ENCODE data around the gene CIAPIN1.

CIAPIN1 gene

GRCh38 chr16:57423152-57423551, 24.0 kb downstream of the CIAPIN1 start:
- no peak overlapping the region for H3K9ac ChIP-seq (ENCODE audit: low read length)
- no CpG with 5 or more reads among the region's 2 CpGs for WGBS (ENCODE audit: extremely low coverage, insufficient coverage, insufficient read length)
- no peak overlapping the region for H3K4me3 ChIP-seq (ENCODE audit: low read depth, low read length)
- H3K27ac ChIP-seq (ENCODE audit: low read depth, low read length): no peak overlapping the region
- H3K4me2 ChIP-seq (ENCODE audit: low read length): no peak overlapping the region
- no peaks in the 10 kb centered on the region for H3K27me3 ChIP-seq (ENCODE audit: insufficient read depth, low read length)
- no peaks in the 10 kb centered on the region for H3K79me2 ChIP-seq (ENCODE audit: control insufficient read depth, insufficient read depth, low read length, poor library complexity)
- no peak overlapping the region for H4K91ac ChIP-seq (ENCODE audit: low read depth, low read length)
- peaks cover 9 to 11% of the 10 kb centered on the region in 2 experiments for H3K36me3 ChIP-seq (ENCODE audit: control insufficient read depth in 1 of 2, insufficient read depth in 2 of 2, low read length in 2 of 2)
- H3K4ac ChIP-seq (ENCODE audit: low read depth, low read length): no peak overlapping the region
- no peak overlapping the region for H3K14ac ChIP-seq (ENCODE audit: low read length)
- no peak overlapping the region for H4K12ac ChIP-seq (ENCODE audit: low read depth, low read length)
- H2BK120ac ChIP-seq (ENCODE audit: insufficient read depth, low read length, poor library complexity): no peak overlapping the region
- H2BK12ac ChIP-seq (ENCODE audit: low read length): no peak overlapping the region
- no peak overlapping the region for H2AK5ac ChIP-seq (ENCODE audit: low read length)
- H3K23ac ChIP-seq (ENCODE audit: low read length): no peak overlapping the region
- no peak overlapping the region for H4K8ac ChIP-seq (ENCODE audit: low read depth, low read length)
- no peak overlapping the region for H2AFZ ChIP-seq (ENCODE audit: insufficient read depth, low read length, poor library complexity)
- H2BK5ac ChIP-seq (ENCODE audit: low read depth, low read length, poor library complexity): no peak overlapping the region
- H3K79me1 ChIP-seq (ENCODE audit: low read length): peaks cover 6% of the 10 kb centered on the region
- H3K9me3 ChIP-seq (ENCODE audit: insufficient read depth, low read depth, low read length): no peaks in the 10 kb centered on the region
- no peak overlapping the region for H3K18ac ChIP-seq (ENCODE audit: low read length)
- peaks cover 0 to 5% of the 10 kb centered on the region in 2 experiments for H3K4me1 ChIP-seq (ENCODE audit: control insufficient read depth in 1 of 2, insufficient read depth in 2 of 2, low read length in 2 of 2)
- DNase-seq: no peak

DNA sequence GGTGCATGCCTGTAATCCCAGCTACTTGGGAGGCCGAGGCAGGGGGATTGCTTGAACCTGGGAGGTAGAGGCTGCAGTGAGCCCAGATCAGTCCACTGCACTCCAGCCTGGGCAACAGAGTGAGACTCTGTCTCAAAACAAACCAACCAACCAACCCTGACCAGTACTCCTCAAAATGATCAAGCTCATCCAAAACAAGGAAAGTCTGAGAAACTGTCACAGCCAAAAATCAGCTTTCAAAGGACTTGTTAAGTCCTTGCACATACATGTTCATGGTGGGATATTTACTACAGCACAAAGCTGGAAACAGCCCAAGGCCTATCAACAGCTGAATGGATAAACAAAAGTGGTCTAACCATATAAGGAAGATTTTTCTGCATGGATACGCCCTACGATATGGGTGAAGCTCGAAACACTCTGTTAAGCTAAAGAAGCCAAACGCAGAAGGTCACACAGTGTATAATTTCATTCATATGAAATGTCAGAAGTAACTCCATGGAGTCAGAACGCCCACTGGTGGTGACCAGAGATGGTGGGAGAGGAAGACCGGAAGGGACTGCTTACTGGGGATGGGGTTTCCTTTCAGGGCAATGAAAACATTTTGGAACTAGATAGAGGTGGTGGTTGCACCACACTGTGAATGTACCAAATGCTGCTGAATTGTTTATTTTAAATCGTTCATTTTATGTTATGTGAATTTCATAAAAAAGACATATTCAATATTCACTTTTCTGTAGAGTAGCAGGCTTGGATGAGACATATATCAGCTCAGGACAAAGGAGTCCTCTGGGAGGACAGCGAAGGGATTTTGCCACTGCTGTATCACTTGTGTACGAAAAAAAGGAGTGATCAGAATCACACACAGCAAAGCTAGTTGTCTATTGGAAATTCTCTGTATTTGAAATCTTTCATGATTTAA, 24.9 kb downstream of the CIAPIN1 start:
- Histone ChIP-seq H3K79me2 (ENCODE audit: control insufficient read depth, insufficient read depth, low read length, poor library complexity) (no peaks in the 10 kb centered on the region), H3K9ac (ENCODE audit: low read length) (no peak overlapping the region), H3K36me3 (ENCODE audit: control insufficient read depth in 1 of 2, insufficient read depth in 2 of 2, low read length in 2 of 2) (peaks cover 6 to 7% of the 10 kb centered on the region in 2 experiments), H2AK5ac (ENCODE audit: low read length) (no peak overlapping the region), H3K23ac (ENCODE audit: low read length) (no peak overlapping the region), H3K27ac (ENCODE audit: low read depth, low read length) (no peak overlapping the region), H2BK120ac (ENCODE audit: insufficient read depth, low read length, poor library complexity) (no peak overlapping the region), H3K4me2 (ENCODE audit: low read length) (no peak overlapping the region), H3K4me1 (ENCODE audit: control insufficient read depth in 1 of 2, insufficient read depth in 2 of 2, low read length in 2 of 2) (peaks cover 4 to 8% of the 10 kb centered on the region in 2 experiments), H4K91ac (ENCODE audit: low read depth, low read length) (no peak overlapping the region), H3K14ac (ENCODE audit: low read length) (no peak overlapping the region), H2BK12ac (ENCODE audit: low read length) (peak overlapping the region; percentile 34), H4K12ac (ENCODE audit: low read depth, low read length) (no peak overlapping the region), H3K79me1 (ENCODE audit: low read length) (peaks cover 10% of the 10 kb centered on the region), H3K18ac (ENCODE audit: low read length) (no peak overlapping the region), H2AFZ (ENCODE audit: insufficient read depth, low read length, poor library complexity) (no peak overlapping the region), H3K4me3 (ENCODE audit: low read depth, low read length) (no peak overlapping the region), H4K8ac (ENCODE audit: low read depth, low read length) (no peak overlapping the region), H3K27me3 (ENCODE audit: insufficient read depth, low read length) (no peaks in the 10 kb centered on the region), H3K4ac (ENCODE audit: low read depth, low read length) (no peak overlapping the region), H3K9me3 (ENCODE audit: insufficient read depth, low read depth, low read length) (no peaks in the 10 kb centered on the region), H2BK5ac (ENCODE audit: low read depth, low read length, poor library complexity) (no peak overlapping the region)
- DNase-seq: peak; percentile 57 to 72
- WGBS (ENCODE audit: extremely low coverage, insufficient coverage, insufficient read length): no CpG with 5 or more reads among the region's 10 CpGs

- Histone ChIP-seq H3K4ac (ENCODE audit: low read depth, low read length) (no peak overlapping the region), H3K27me3 (ENCODE audit: insufficient read depth, low read length) (no peaks in the 10 kb centered on the region), H3K4me2 (ENCODE audit: low read length) (no peak overlapping the region), H3K4me1 (ENCODE audit: control insufficient read depth in 1 of 2, insufficient read depth in 2 of 2, low read length in 2 of 2) (peaks cover 10 to 16% of the 10 kb centered on the region in 2 experiments), H2BK5ac (ENCODE audit: low read depth, low read length, poor library complexity) (no peak overlapping the region), H3K18ac (ENCODE audit: low read length) (no peak overlapping the region), H2BK12ac (ENCODE audit: low read length) (peak overlapping the region; percentile 7), H2AK5ac (ENCODE audit: low read length) (peak overlapping the region; percentile 8), H3K9ac (ENCODE audit: low read length) (no peak overlapping the region), H3K27ac (ENCODE audit: low read depth, low read length) (peak overlapping the region; percentile 53), H3K9me3 (ENCODE audit: insufficient read depth, low read depth, low read length) (no peaks in the 10 kb centered on the region), H2AFZ (ENCODE audit: insufficient read depth, low read length, poor library complexity) (no peak overlapping the region), H3K79me2 (ENCODE audit: control insufficient read depth, insufficient read depth, low read length, poor library complexity) (peaks cover 2% of the 10 kb centered on the region), H4K8ac (ENCODE audit: low read depth, low read length) (no peak overlapping the region), H4K12ac (ENCODE audit: low read depth, low read length) (no peak overlapping the region), H3K23ac (ENCODE audit: low read length) (no peak overlapping the region), H3K36me3 (ENCODE audit: control insufficient read depth in 1 of 2, insufficient read depth in 2 of 2, low read length in 2 of 2) (no peaks in the 10 kb centered on the region), H3K4me3 (ENCODE audit: low read depth, low read length) (no peak overlapping the region), H2BK120ac (ENCODE audit: insufficient read depth, low read length, poor library complexity) (no peak overlapping the region), H4K91ac (ENCODE audit: low read depth, low read length) (peak overlapping the region; percentile 21), H3K79me1 (ENCODE audit: low read length) (peaks cover 22% of the 10 kb centered on the region), H3K14ac (ENCODE audit: low read length) (no peak overlapping the region)
- no CpG with 5 or more reads among the region's 6 CpGs for WGBS (ENCODE audit: extremely low coverage, insufficient coverage, insufficient read length)
- DNase-seq: no peak
These were observed 27.7 kb downstream of the CIAPIN1 start for GRCh38 chr16:57419506-57419905.

GRCh38 chr16:57416084-57416483, 31.1 kb downstream of the CIAPIN1 start:
- no peak overlapping the region for H2AFZ ChIP-seq (ENCODE audit: insufficient read depth, low read length, poor library complexity)
- H2AK5ac ChIP-seq (ENCODE audit: low read length): peak overlapping the region; percentile 85
- no CpG with 5 or more reads among the region's 16 CpGs for WGBS (ENCODE audit: extremely low coverage, insufficient coverage, insufficient read length)
- no peaks in the 10 kb centered on the region for H3K9me3 ChIP-seq (ENCODE audit: insufficient read depth, low read depth, low read length)
- peak overlapping the region; percentile 4 for H3K18ac ChIP-seq (ENCODE audit: low read length)
- DNase-seq: no peak
- no peak overlapping the region for H3K4ac ChIP-seq (ENCODE audit: low read depth, low read length)
- no peak overlapping the region for H2BK5ac ChIP-seq (ENCODE audit: low read depth, low read length, poor library complexity)
- no peaks in the 10 kb centered on the region for H3K27me3 ChIP-seq (ENCODE audit: insufficient read depth, low read length)
- H3K79me1 ChIP-seq (ENCODE audit: low read length): peaks cover 22% of the 10 kb centered on the region
- H2BK120ac ChIP-seq (ENCODE audit: insufficient read depth, low read length, poor library complexity): peak overlapping the region; percentile 88
- H3K4me2 ChIP-seq (ENCODE audit: low read length): no peak overlapping the region
- H3K36me3 ChIP-seq (ENCODE audit: control insufficient read depth in 1 of 2, insufficient read depth in 2 of 2, low read length in 2 of 2): no peaks in the 10 kb centered on the region
- H3K4me1 ChIP-seq (ENCODE audit: control insufficient read depth in 1 of 2, insufficient read depth in 2 of 2, low read length in 2 of 2): peaks cover 10 to 16% of the 10 kb centered on the region in 2 experiments
- peak overlapping the region; percentile 90 for H4K91ac ChIP-seq (ENCODE audit: low read depth, low read length)
- H4K8ac ChIP-seq (ENCODE audit: low read depth, low read length): peak overlapping the region; percentile 94
- no peak overlapping the region for H3K4me3 ChIP-seq (ENCODE audit: low read depth, low read length)
- peak overlapping the region; percentile 62 for H2BK12ac ChIP-seq (ENCODE audit: low read length)
- no peak overlapping the region for H3K27ac ChIP-seq (ENCODE audit: low read depth, low read length)
- H3K79me2 ChIP-seq (ENCODE audit: control insufficient read depth, insufficient read depth, low read length, poor library complexity): peaks cover 2% of the 10 kb centered on the region
- H3K14ac ChIP-seq (ENCODE audit: low read length): peak overlapping the region; percentile 86
- no peak overlapping the region for H3K23ac ChIP-seq (ENCODE audit: low read length)
- H3K9ac ChIP-seq (ENCODE audit: low read length): no peak overlapping the region
- no peak overlapping the region for H4K12ac ChIP-seq (ENCODE audit: low read depth, low read length)
